HG02610 (cell line): ENCODE results near the gene NCAPD2.
A peak's percentile ranks its signal among the peaks of the same experiment; 100 is the strongest.
"Not testable (repeated sequence)": the region's sequence is repeated elsewhere in the genome, so short reads cannot be mapped to it uniquely, and the experiment has no call there.

Experiments
- ATAC-seq: cut with Tn5 transposase; IDR thresholded peaks from one replicate; pipeline ENCODE4 v1.9.1; 2021; ENCODE audit warnings: mild to moderate bottlenecking, moderate library complexity; ENCODE audit not compliant: unreplicated experiment

NCAPD2 gene

GRCh38 chr12:6464531-6464930 lies 29.4 kb upstream of the NCAPD2 start:
- ATAC-seq = no peak

- ATAC-seq = no peak
These were observed 28.3 kb upstream of the NCAPD2 start for GRCh38 chr12:6465467-6466183.

- ATAC-seq = no peak
These were observed 27.7 kb upstream of the NCAPD2 start for GRCh38 chr12:6466184-6466573.

GRCh38 chr12:6466751-6467150 lies 27.2 kb upstream of the NCAPD2 start:
- ATAC-seq = not testable (repeated sequence)

- ATAC-seq = not testable (repeated sequence)
These were observed 26.2 kb upstream of the NCAPD2 start for GRCh38 chr12:6467571-6468282.

- no peak for ATAC-seq
These were observed 25.7 kb upstream of the NCAPD2 start for GRCh38 chr12:6468283-6468575.

- ATAC-seq = no peak
These were observed 24.8 kb upstream of the NCAPD2 start for GRCh38 chr12:6469092-6469491.

GRCh38 chr12:6469609-6470374 lies 24.1 kb upstream of the NCAPD2 start:
- no peak for ATAC-seq

- peak; percentile 87 for ATAC-seq
These were observed 23.3 kb upstream of the NCAPD2 start, which contains the start of gene VAMP1 for GRCh38 chr12:6470375-6471163. TSS of gene VAMP1 (minus strand) at chr12:6470677. CDS start at chr12:6470531, 146 bp downstream.

GRCh38 chr12:6471989-6472360 lies 21.9 kb upstream of the NCAPD2 start:
- no peak for ATAC-seq

GRCh38 chr12:6472491-6472890 lies 21.4 kb upstream of the NCAPD2 start:
- no peak for ATAC-seq

- ATAC-seq = not testable (repeated sequence)
These were observed 18.5 kb upstream of the NCAPD2 start for GRCh38 chr12:6475233-6475975.

GRCh38 chr12:6476489-6476888 lies 17.4 kb upstream of the NCAPD2 start:
- ATAC-seq = no peak

GRCh38 chr12:6477601-6478377 lies 16.1 kb upstream of the NCAPD2 start:
- ATAC-seq = not testable (repeated sequence)

GRCh38 chr12:6478416-6478815 lies 15.5 kb upstream of the NCAPD2 start:
- no peak for ATAC-seq

GRCh38 chr12:6488240-6488639 lies 5.7 kb upstream of the NCAPD2 start:
- ATAC-seq = no peak

- ATAC-seq = no peak
These were observed 4.5 kb upstream of the NCAPD2 start for GRCh38 chr12:6489449-6489848.

- ATAC-seq = not testable (repeated sequence)
These were observed 3.2 kb upstream of the NCAPD2 start for GRCh38 chr12:6490673-6491072.

- ATAC-seq = peak; percentile 76
These were observed 935 bp upstream of the NCAPD2 start, which contains the start of gene MRPL51 for GRCh38 chr12:6492838-6493496. TSS of gene MRPL51 (minus strand) at chr12:6493262. CDS start at chr12:6493136, 126 bp downstream.
